DOHH2 (cell line): ENCODE results near the gene ANKRD9.

ENCODE experiments used
- H3F3A ChIP-seq: fragments of 200-600 bp; sonication (generic), shearing (Covaris generic); 2 replicates; pipeline ENCODE4 v1.6.0; 2016; ENCODE audit warnings: antibody characterized with exemption, mild to moderate bottlenecking; ENCODE audit not compliant: control insufficient read depth, insufficient read depth
- H3K27ac ChIP-seq: fragments of 200-600 bp; sonication (generic); 2 replicates; pipeline ENCODE4 v1.5.1; 2014; ENCODE audit warnings: low read depth, mild to moderate bottlenecking, low read length, moderate library complexity
- H3K27me3 ChIP-seq: fragments of 200-600 bp; sonication (generic); 2 replicates; pipeline ENCODE4 v1.6.1; 2014; ENCODE audit warnings: mild to moderate bottlenecking, low read length, mixed read lengths; ENCODE audit not compliant: control insufficient read depth
- H3K36me3 ChIP-seq: fragments of 200-600 bp; sonication (generic); 2 replicates; pipeline ENCODE4 v1.6.1; 2014; ENCODE audit warnings: mild to moderate bottlenecking, low read length, moderate library complexity, mixed read lengths; ENCODE audit not compliant: control insufficient read depth
- H3K4me1 ChIP-seq: fragments of 200-600 bp; sonication (generic); 2 replicates; pipeline ENCODE4 v1.6.1; 2014; ENCODE audit warnings: mild to moderate bottlenecking, low read length, mixed read lengths; ENCODE audit not compliant: control insufficient read depth
- H3K4me2 ChIP-seq: fragments of 200-600 bp; sonication (generic); 2 replicates; pipeline ENCODE4 v1.6.0; 2014; ENCODE audit warnings: mild to moderate bottlenecking, low read length, moderate library complexity
- H3K4me3 ChIP-seq: fragments of 200-600 bp; sonication (generic); 2 replicates; pipeline ENCODE4 v1.5.1; 2014; ENCODE audit warnings: mild to moderate bottlenecking, low read length, mixed read lengths
- H3K79me2 ChIP-seq: fragments of 200-600 bp; sonication (generic); 2 replicates; pipeline ENCODE4 v1.6.1; 2014; ENCODE audit warnings: mild to moderate bottlenecking, low read length, mixed read lengths; ENCODE audit not compliant: control insufficient read depth
- H3K9me2 ChIP-seq: fragments of 200-600 bp; sonication (generic); replicated peaks from 2 replicates; pipeline ENCODE4 v1.6.1; 2014; ENCODE audit warnings: mild to moderate bottlenecking, low read length, mixed read lengths; ENCODE audit not compliant: control insufficient read depth
- H3K9me3 ChIP-seq: fragments of 200-600 bp; sonication (generic); 2 replicates; pipeline ENCODE4 v1.6.1; 2014; ENCODE audit warnings: antibody characterized with exemption, low read length, mixed read lengths; ENCODE audit not compliant: control insufficient read depth, insufficient read depth
- H4K20me1 ChIP-seq: fragments of 200-600 bp; sonication (generic); 2 replicates; pipeline ENCODE4 v1.6.0; 2014; ENCODE audit warnings: low read depth, mild to moderate bottlenecking, antibody characterized with exemption, low read length, moderate library complexity; ENCODE audit not compliant: control insufficient read depth, insufficient read depth
- CTCF ChIP-seq: fragments of 200-600 bp; sonication (generic); IDR thresholded peaks from one replicate; pipeline ENCODE4 v1.5.1; 2014; ENCODE audit warnings: antibody characterized with exemption, mild to moderate bottlenecking, low read depth, low read length; ENCODE audit not compliant: poor library complexity, severe bottlenecking
- EZH2phosphoT487 ChIP-seq: fragments of 200-600 bp; sonication (generic); IDR thresholded peaks from 2 replicates; pipeline ENCODE4 v1.6.1; 2017; ENCODE audit warnings: borderline replicate concordance, mild to moderate bottlenecking, antibody characterized with exemption, low read length, moderate library complexity, mixed read lengths

The ANKRD9 gene

GRCh38 chr14:102496331-102496691, 13.3 kb downstream of the ANKRD9 start:
- H3K4me3 ChIP-seq = no peak overlapping the region
- H3K9me2 ChIP-seq = no peaks in the 10 kb centered on the region
- no peaks in the 10 kb centered on the region for H4K20me1 ChIP-seq
- H3K36me3 ChIP-seq = peaks cover 8% of the 10 kb centered on the region; the same call in 1 of the 2 replicates
- no peaks in the 10 kb centered on the region for H3K27me3 ChIP-seq
- H3K4me2 ChIP-seq = no peak overlapping the region
- no peak for TF ChIP-seq CTCF
- TF ChIP-seq EZH2phosphoT487 = no peak
- H3F3A ChIP-seq = no peaks in the 10 kb centered on the region
- no peaks in the 10 kb centered on the region for H3K9me3 ChIP-seq
- no peaks in the 10 kb centered on the region for H3K4me1 ChIP-seq
- H3K27ac ChIP-seq = no peak overlapping the region
- H3K79me2 ChIP-seq = no peaks in the 10 kb centered on the region

- H3F3A ChIP-seq = no peaks in the 10 kb centered on the region
- H3K4me2 ChIP-seq = no peak overlapping the region
- no peaks in the 10 kb centered on the region for H4K20me1 ChIP-seq
- H3K79me2 ChIP-seq = no peaks in the 10 kb centered on the region
- H3K9me2 ChIP-seq = no peaks in the 10 kb centered on the region
- no peaks in the 10 kb centered on the region for H3K4me1 ChIP-seq
- no peak overlapping the region for H3K27ac ChIP-seq
- H3K4me3 ChIP-seq = no peak overlapping the region
- H3K9me3 ChIP-seq = no peaks in the 10 kb centered on the region
- no peak for TF ChIP-seq CTCF
- no peak for TF ChIP-seq EZH2phosphoT487
- H3K36me3 ChIP-seq = peaks cover 8% of the 10 kb centered on the region; the same call in 1 of the 2 replicates
- H3K27me3 ChIP-seq = no peaks in the 10 kb centered on the region
Observed at GRCh38 chr14:102495491-102496330, 13.9 kb downstream of the ANKRD9 start.

GRCh38 chr14:102493585-102493984, 16.0 kb downstream of the ANKRD9 start:
- H3K27me3 ChIP-seq = no peaks in the 10 kb centered on the region
- H4K20me1 ChIP-seq = no peaks in the 10 kb centered on the region
- no peak overlapping the region for H3K27ac ChIP-seq
- TF ChIP-seq CTCF = no peak
- TF ChIP-seq EZH2phosphoT487 = no peak
- H3K9me2 ChIP-seq = no peaks in the 10 kb centered on the region
- no peak overlapping the region for H3K4me3 ChIP-seq
- H3K9me3 ChIP-seq = no peaks in the 10 kb centered on the region
- H3K79me2 ChIP-seq = no peaks in the 10 kb centered on the region
- no peaks in the 10 kb centered on the region for H3K4me1 ChIP-seq
- no peaks in the 10 kb centered on the region for H3F3A ChIP-seq
- peaks cover 4% of the 10 kb centered on the region; the same call in 1 of the 2 replicates for H3K36me3 ChIP-seq
- H3K4me2 ChIP-seq = no peak overlapping the region
